NCI-H2227 (cell line): ENCODE results near the gene UBE2F.

Experiments
- DNase-seq: peaks from one replicate; lab custom pipeline; 2025; ENCODE audit not compliant: unreplicated experiment; lab: John Stamatoyannopoulos, UW

UBE2F gene

GRCh38 chr2:237966565-237967462 lies at the start of gene UBE2F:
Gene UBE2F (plus strand): TSS chr2:237967014. CDS start chr2:237973108, 6,094 bp downstream.
- peak; percentile 99 for DNase-seq

- DNase-seq, result no peak
Measured at GRCh38 chr2:237917696-237918374, 49.0 kb upstream of the UBE2F start.

- DNase-seq, result no peak
Measured at GRCh38 chr2:237919593-237919992, 47.2 kb upstream of the UBE2F start.

GRCh38 chr2:237920673-237921072 lies 46.1 kb upstream of the UBE2F start:
- no peak for DNase-seq

- no peak for DNase-seq
Measured at GRCh38 chr2:237921967-237922492, 44.8 kb upstream of the UBE2F start.

- DNase-seq, result no peak
Measured at GRCh38 chr2:237922641-237923361, 44.0 kb upstream of the UBE2F start.

GRCh38 chr2:237923481-237924163 lies 43.2 kb upstream of the UBE2F start:
- no peak for DNase-seq

- no peak for DNase-seq
Measured at GRCh38 chr2:237924164-237924534, 42.7 kb upstream of the UBE2F start.

GRCh38 chr2:237927135-237927534 lies 39.7 kb upstream of the UBE2F start:
- no peak for DNase-seq

- DNase-seq, result no peak
Measured at GRCh38 chr2:237927986-237928385, 38.8 kb upstream of the UBE2F start.

GRCh38 chr2:237929979-237930378 lies 36.8 kb upstream of the UBE2F start:
- no peak for DNase-seq

GRCh38 chr2:237931205-237931721 lies 35.6 kb upstream of the UBE2F start:
- DNase-seq, result no peak

GRCh38 chr2:237932731-237933131 lies 34.1 kb upstream of the UBE2F start:
- no peak for DNase-seq

GRCh38 chr2:237934186-237934585 lies 32.6 kb upstream of the UBE2F start:
- DNase-seq, result no peak

GRCh38 chr2:237935740-237936452 lies 30.9 kb upstream of the UBE2F start:
- no peak for DNase-seq

- no peak for DNase-seq
Measured at GRCh38 chr2:237939251-237939650, 27.6 kb upstream of the UBE2F start.

GRCh38 chr2:237940828-237941227 lies 26.0 kb upstream of the UBE2F start:
- DNase-seq, result no peak

- DNase-seq, result no peak
Measured at GRCh38 chr2:237941239-237941638, 25.6 kb upstream of the UBE2F start.

GRCh38 chr2:237942513-237942899 lies 24.3 kb upstream of the UBE2F start:
- no peak for DNase-seq
